Neutrophil (primary cell): ENCODE data around the gene CACNA2D3.

ENCODE experiments used
- H3K27ac ChIP-seq: fragments of 200-600 bp; sonication (generic); 2 replicates; pipeline ENCODE4 v1.5.1; 2016; ENCODE audit warnings: mild to moderate bottlenecking, moderate library complexity
- H3K27me3 ChIP-seq: fragments of 200-600 bp; sonication (generic); 2 replicates; pipeline ENCODE4 v1.6.0; 2016; ENCODE audit warnings: mild to moderate bottlenecking
- H3K36me3 ChIP-seq: fragments of 200-600 bp; sonication (generic); 2 replicates; pipeline ENCODE4 v1.5.1; 2017
- H3K4me1 ChIP-seq, 2 experiments: fragments of 200-600 bp in 1 of 2; sonication (generic) in 1 of 2; 1 replicate in 1 of 2; 2 replicates in 1 of 2; pipeline versions ENCODE4 v1.5.1 to v1.6.1; 2013 to 2016; ENCODE audit warnings: low read depth in 1 of 2, low read length in 1 of 2, mild to moderate bottlenecking in 1 of 2, moderate library complexity in 1 of 2; ENCODE audit not compliant: control insufficient read depth in 1 of 2, insufficient read depth in 1 of 2
- H3K4me3 ChIP-seq, 2 experiments: fragments of 200-600 bp in 1 of 2; sonication (generic) in 1 of 2; 1 replicate in 1 of 2; 2 replicates in 1 of 2; pipeline ENCODE4 v1.5.1; 2013 to 2016; ENCODE audit warnings: low read depth in 1 of 2, low read length in 1 of 2, mild to moderate bottlenecking in 1 of 2, moderate library complexity in 1 of 2
- H3K9me3 ChIP-seq: fragments of 200-600 bp; sonication (generic); 2 replicates; pipeline ENCODE4 v1.5.1; 2016
- CTCF ChIP-seq: fragments of 200-600 bp; sonication (generic); IDR thresholded peaks from 2 replicates; pipeline ENCODE4 v1.5.1; 2016; ENCODE audit warnings: antibody characterized with exemption

The CACNA2D3 gene

DNA sequence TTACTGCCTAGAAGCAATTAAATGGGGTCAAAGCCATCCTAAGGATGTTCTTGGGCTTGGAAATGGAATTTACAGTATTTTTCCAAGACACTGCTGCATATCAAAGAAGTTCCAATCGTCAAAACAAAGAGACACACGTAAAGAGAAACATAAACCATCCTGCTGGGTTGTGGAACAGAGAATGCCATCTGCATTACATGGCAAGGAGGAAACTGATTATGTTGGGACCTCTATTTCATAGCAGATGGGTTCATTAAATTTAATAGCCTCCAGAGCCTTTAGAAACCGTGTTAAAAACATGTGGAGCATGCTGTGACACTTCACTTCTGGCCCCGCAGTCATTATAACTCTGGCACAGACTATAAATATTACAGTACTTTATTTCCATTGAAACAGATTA, 650.9 kb downstream of the CACNA2D3 start:
- no peaks in the 10 kb centered on the region for H3K27me3 ChIP-seq
- no peak for TF ChIP-seq CTCF
- H3K36me3 ChIP-seq: no peaks in the 10 kb centered on the region
- H3K27ac ChIP-seq: no peak overlapping the region
- H3K4me1 ChIP-seq: no peaks in the 10 kb centered on the region
- H3K4me3 ChIP-seq: no peak overlapping the region
- H3K9me3 ChIP-seq: no peaks in the 10 kb centered on the region

GRCh38 chr3:54776601-54777000, 654.2 kb downstream of the CACNA2D3 start:
- H3K27me3 ChIP-seq: no peaks in the 10 kb centered on the region
- H3K9me3 ChIP-seq: no peaks in the 10 kb centered on the region
- H3K4me3 ChIP-seq: no peak overlapping the region
- no peak overlapping the region for H3K27ac ChIP-seq
- H3K4me1 ChIP-seq: no peaks in the 10 kb centered on the region
- H3K36me3 ChIP-seq: no peaks in the 10 kb centered on the region
- TF ChIP-seq CTCF: no peak

- TF ChIP-seq CTCF: no peak
- no peaks in the 10 kb centered on the region for H3K36me3 ChIP-seq
- H3K27me3 ChIP-seq: no peaks in the 10 kb centered on the region
- H3K4me3 ChIP-seq: no peak overlapping the region
- no peaks in the 10 kb centered on the region for H3K9me3 ChIP-seq
- H3K4me1 ChIP-seq: no peaks in the 10 kb centered on the region
- no peak overlapping the region for H3K27ac ChIP-seq
Observed at GRCh38 chr3:54777141-54777540, 654.8 kb downstream of the CACNA2D3 start.

DNA sequence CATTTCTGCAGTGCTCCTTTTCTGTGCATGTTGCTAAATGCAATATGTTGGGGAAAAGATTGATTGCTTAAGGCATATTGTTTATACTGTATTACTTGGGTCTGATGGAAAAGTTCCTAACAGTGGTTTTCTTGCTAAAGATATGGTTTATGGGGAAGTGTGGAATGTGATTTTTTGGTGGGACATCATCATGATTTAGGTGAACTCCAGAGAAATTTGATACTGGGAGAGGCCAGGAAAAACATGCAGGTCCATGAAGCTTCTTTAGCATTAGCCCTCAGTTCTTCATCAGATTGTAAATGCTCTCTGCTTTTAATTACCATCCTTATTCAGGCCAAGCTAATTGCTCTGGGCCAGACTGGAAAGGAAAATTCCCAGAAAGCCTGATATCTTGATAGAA, 658.0 kb downstream of the CACNA2D3 start:
- no peaks in the 10 kb centered on the region for H3K27me3 ChIP-seq
- no peak overlapping the region for H3K27ac ChIP-seq
- no peak for TF ChIP-seq CTCF
- H3K36me3 ChIP-seq: no peaks in the 10 kb centered on the region
- no peak overlapping the region for H3K4me3 ChIP-seq
- no peaks in the 10 kb centered on the region for H3K9me3 ChIP-seq
- no peaks in the 10 kb centered on the region for H3K4me1 ChIP-seq

GRCh38 chr3:54781728-54782127, 659.4 kb downstream of the CACNA2D3 start:
- Histone ChIP-seq H3K36me3 (no peaks in the 10 kb centered on the region), H3K9me3 (no peaks in the 10 kb centered on the region), H3K27ac (no peak overlapping the region), H3K27me3 (no peaks in the 10 kb centered on the region), H3K4me3 (no peak overlapping the region), H3K4me1 (no peaks in the 10 kb centered on the region)
- no peak for TF ChIP-seq CTCF

GRCh38 chr3:54783611-54784010, 661.3 kb downstream of the CACNA2D3 start:
- H3K27me3 ChIP-seq: no peaks in the 10 kb centered on the region
- no peak overlapping the region for H3K27ac ChIP-seq
- no peak for TF ChIP-seq CTCF
- H3K4me1 ChIP-seq: no peaks in the 10 kb centered on the region
- no peaks in the 10 kb centered on the region for H3K36me3 ChIP-seq
- no peak overlapping the region for H3K4me3 ChIP-seq
- no peaks in the 10 kb centered on the region for H3K9me3 ChIP-seq
